ENCODE results near the gene CENPL. TPM values are rescaled to one million over a fixed set of nuclear protein-coding genes. Genes with fewer than 3 reads are reported as not detected.

Gene CENPL
- total and polyA plus RNA-seq, 9 of the 15 experiments (the other 6 are each of a cell fraction or from before 2014, with no cell fraction given), result 33.0 to 52.7 (median 39.7) TPM

GRCh38 chr1:173868266-173869020, 43.8 kb upstream of the CENPL start, which contains the start of gene ZBTB37 (continued):
- TF ChIP-seq, protein P1, sequence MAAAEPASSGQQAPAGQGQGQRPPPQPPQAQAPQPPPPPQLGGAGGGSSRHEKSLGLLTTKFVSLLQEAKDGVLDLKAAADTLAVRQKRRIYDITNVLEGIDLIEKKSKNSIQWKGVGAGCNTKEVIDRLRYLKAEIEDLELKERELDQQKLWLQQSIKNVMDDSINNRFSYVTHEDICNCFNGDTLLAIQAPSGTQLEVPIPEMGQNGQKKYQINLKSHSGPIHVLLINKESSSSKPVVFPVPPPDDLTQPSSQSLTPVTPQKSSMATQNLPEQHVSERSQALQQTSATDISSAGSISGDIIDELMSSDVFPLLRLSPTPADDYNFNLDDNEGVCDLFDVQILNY (CRISPR knock-in tag; IDR thresholded peaks at IDR 0.05), result 0 out of 2 replicates have a peak, but pooled peaks have one; percentile 57
- TF ChIP-seq SPI1 (IDR thresholded peaks at IDR 0.05; ENCODE audit: borderline replicate concordance, low read depth, low read length) (peak; percentile 57; the same call in 1 of the 2 replicates), PHF21A (IDR thresholded peaks at IDR 0.05; ENCODE audit: borderline replicate concordance, low read depth) (no peak), SRSF3 (IDR thresholded peaks at IDR 0.05; ENCODE audit: insufficient read depth, low read length) (no peak), JUND (IDR thresholded peaks at IDR 0.05; ENCODE audit: borderline replicate concordance, low read depth, low read length) (0 out of 2 replicates have a peak, but pooled peaks have one; percentile 8), JUND (tag; IDR thresholded peaks at IDR 0.05; ENCODE audit: borderline replicate concordance, low read depth, low read length) (no peak; the same call in 2 of the 3 replicates), CREBBP (IDR thresholded peaks at IDR 0.05; ENCODE audit: low read depth, low read length) (no peak), SREBF1 (IDR thresholded peaks at IDR 0.05; ENCODE audit: borderline replicate concordance, low read depth, low read length) (no peak), ZNF436 (CRISPR knock-in tag; IDR thresholded peaks at IDR 0.05) (no peak), ZNF696 (CRISPR knock-in tag; conservative IDR thresholded peaks at IDR 0.05) (no peak), ZNF23 (CRISPR knock-in tag; IDR thresholded peaks at IDR 0.05) (no peak), ZNF124 (CRISPR knock-in tag; IDR thresholded peaks at IDR 0.05) (no peak), CBFA2T3 (IDR thresholded peaks at IDR 0.05) (peak; percentile 46), KLF16 (IDR thresholded peaks at IDR 0.05) (peak; percentile 93), ATF6 (CRISPR knock-in tag; IDR thresholded peaks at IDR 0.05) (no peak), FOXK2 (conservative IDR thresholded peaks at IDR 0.05 in 1 of 2, IDR thresholded peaks at IDR 0.05 in 1 of 2; ENCODE audit: low read depth in 2 of 2) (peak in 1 of 2 experiments; percentile 53; a peak in 2 of 4 replicates), ZNF121 (CRISPR knock-in tag; conservative IDR thresholded peaks at IDR 0.05) (no peak), ZBTB9 (CRISPR knock-in tag; IDR thresholded peaks at IDR 0.05) (peak; percentile 46; the same call in 1 of the 2 replicates), TAF15 (IDR thresholded peaks at IDR 0.05; ENCODE audit: low read depth, low read length) (no peak)
- TF ChIP-seq, protein P2, sequence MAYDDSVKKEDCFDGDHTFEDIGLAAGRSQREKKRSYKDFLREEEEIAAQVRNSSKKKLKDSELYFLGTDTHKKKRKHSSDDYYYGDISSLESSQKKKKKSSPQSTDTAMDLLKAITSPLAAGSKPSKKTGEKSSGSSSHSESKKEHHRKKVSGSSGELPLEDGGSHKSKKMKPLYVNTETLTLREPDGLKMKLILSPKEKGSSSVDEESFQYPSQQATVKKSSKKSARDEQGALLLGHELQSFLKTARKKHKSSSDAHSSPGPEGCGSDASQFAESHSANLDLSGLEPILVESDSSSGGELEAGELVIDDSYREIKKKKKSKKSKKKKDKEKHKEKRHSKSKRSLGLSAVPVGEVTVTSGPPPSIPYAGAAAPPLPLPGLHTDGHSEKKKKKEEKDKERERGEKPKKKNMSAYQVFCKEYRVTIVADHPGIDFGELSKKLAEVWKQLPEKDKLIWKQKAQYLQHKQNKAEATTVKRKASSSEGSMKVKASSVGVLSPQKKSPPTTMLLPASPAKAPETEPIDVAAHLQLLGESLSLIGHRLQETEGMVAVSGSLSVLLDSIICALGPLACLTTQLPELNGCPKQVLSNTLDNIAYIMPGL (CRISPR knock-in tag; IDR thresholded peaks at IDR 0.05), result no peak
- TF ChIP-seq, protein P3, sequence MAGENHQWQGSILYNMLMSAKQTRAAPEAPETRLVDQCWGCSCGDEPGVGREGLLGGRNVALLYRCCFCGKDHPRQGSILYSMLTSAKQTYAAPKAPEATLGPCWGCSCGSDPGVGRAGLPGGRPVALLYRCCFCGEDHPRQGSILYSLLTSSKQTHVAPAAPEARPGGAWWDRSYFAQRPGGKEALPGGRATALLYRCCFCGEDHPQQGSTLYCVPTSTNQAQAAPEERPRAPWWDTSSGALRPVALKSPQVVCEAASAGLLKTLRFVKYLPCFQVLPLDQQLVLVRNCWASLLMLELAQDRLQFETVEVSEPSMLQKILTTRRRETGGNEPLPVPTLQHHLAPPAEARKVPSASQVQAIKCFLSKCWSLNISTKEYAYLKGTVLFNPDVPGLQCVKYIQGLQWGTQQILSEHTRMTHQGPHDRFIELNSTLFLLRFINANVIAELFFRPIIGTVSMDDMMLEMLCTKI (IDR thresholded peaks at IDR 0.05; ENCODE audit: partially characterized antibody), result no peak
